Activated naive CD4-positive, alpha-beta T cell treated with anti-CD3 and anti-CD28 coated beads, Interleukin-2, amount 10 ng/mL, durations not matched to agents 7 days and 5 days (primary cell): Measurements from ENCODE around the gene PRPS1.

Experiments used
- CTCF ChIA-PET: fragments of 350-600 bp; sonication (Branson Sonifier 250); formaldehyde crosslinking; loops from one replicate; lab custom pipeline; 2021; ENCODE audit warnings: antibody characterized with exemption; lab: Charles Lee
- DNase-seq: peaks from one replicate; pipeline ENCODE4 v3.0.0-alpha.2; 2020
- H3K27ac Mint-ChIP-seq: one replicate; pipeline ENCODE4 v1.8.0; 2021; ENCODE audit warnings: mild to moderate bottlenecking, moderate library complexity, mixed read lengths
- H3K27me3 Mint-ChIP-seq: one replicate; pipeline ENCODE4 v1.8.0; 2021; ENCODE audit warnings: mild to moderate bottlenecking, mixed read lengths
- H3K36me3 Mint-ChIP-seq: one replicate; pipeline ENCODE4 v1.8.0; 2021; ENCODE audit warnings: mixed read lengths
- H3K4me1 Mint-ChIP-seq: one replicate; pipeline ENCODE4 v1.8.0; 2021; ENCODE audit warnings: mixed read lengths
- H3K4me3 Mint-ChIP-seq: one replicate; pipeline ENCODE4 v1.8.0; 2021; ENCODE audit warnings: mild to moderate bottlenecking, moderate library complexity, mixed read lengths
- H3K9me3 Mint-ChIP-seq: one replicate; pipeline ENCODE4 v1.8.0; 2021; ENCODE audit warnings: mixed read lengths

Gene PRPS1

DNA sequence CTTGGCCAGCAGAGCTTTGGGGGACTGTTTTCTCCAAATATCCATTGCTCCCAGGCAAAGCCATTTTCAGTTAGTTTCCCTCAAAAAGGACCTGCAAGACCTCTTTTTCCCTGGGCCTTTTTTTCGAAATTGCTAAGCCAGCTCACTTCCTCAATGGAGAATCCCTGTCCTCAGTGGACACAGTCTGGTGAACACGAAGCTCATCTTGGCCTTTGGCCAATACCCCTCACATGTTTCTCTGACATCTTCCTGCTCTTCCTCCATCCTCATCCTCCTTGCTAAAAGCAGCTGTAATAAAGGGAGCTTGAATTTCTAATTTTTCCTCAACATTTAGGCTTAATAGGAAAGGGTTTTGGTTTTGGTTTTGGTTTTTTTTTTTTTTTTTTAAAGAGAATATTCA is 17.6 kb upstream of the PRPS1 start:
- Mint-ChIP-seq H3K27me3 (peaks cover 2% of the 10 kb centered on the region), H3K36me3 (no peaks in the 10 kb centered on the region), H3K4me3 (no peak overlapping the region), H3K4me1 (no peaks in the 10 kb centered on the region), H3K27ac (no peak overlapping the region), H3K9me3 (no peaks in the 10 kb centered on the region)
- no peak for DNase-seq
- CTCF ChIA-PET: no interaction called here

DNA sequence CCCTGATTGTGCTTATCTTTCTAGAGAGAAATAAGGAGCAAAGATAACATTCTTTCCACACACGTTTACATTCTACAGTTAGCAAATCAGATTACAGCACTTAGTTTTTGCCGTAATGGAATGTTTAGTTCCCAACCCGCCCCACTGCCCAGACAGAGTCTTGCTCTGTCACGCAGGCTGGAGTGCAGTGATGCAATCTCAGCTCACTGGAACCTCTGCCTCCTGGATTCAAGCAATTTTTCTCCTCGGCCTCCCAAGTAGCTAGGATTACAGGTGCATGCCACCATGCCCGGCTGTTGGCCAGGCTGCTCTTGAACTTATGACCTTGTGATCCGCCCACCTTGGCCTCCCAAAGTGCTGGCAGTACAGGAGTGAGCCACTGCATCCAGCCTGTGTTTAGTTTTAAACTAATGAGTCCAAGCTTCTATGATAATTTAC is 8.4 kb upstream of the PRPS1 start:
- no peak overlapping the region for H3K27ac Mint-ChIP-seq
- no peak for DNase-seq
- H3K27me3 Mint-ChIP-seq: peaks cover 4% of the 10 kb centered on the region
- CTCF ChIA-PET: no interaction called here
- H3K36me3 Mint-ChIP-seq: no peaks in the 10 kb centered on the region
- H3K4me1 Mint-ChIP-seq: no peaks in the 10 kb centered on the region
- H3K9me3 Mint-ChIP-seq: no peaks in the 10 kb centered on the region
- H3K4me3 Mint-ChIP-seq: no peak overlapping the region

DNA sequence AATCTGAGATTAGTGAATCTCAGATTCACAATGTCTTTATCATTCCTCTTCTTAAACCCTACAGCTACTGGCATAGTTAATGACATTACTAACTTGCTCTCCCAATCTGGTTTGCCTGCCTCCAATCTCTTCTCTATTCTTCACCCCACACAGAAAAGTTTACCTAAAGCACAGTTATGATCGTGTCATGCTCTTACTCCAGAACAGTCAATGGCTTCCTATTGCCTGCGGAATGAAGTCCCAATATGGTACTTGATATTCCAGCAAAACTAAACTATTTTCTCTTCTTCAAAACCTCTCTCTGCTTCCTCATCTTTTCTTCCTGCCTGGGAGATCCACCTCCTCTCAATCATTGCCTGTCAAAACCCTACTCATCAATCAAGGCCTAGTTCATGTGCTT is 3.4 kb upstream of the PRPS1 start:
- H3K9me3 Mint-ChIP-seq: no peaks in the 10 kb centered on the region
- no peak for DNase-seq
- CTCF ChIA-PET: no interaction called here
- H3K36me3 Mint-ChIP-seq: no peaks in the 10 kb centered on the region
- no peaks in the 10 kb centered on the region for H3K27me3 Mint-ChIP-seq
- H3K4me1 Mint-ChIP-seq: peaks cover 16% of the 10 kb centered on the region
- no peak overlapping the region for H3K4me3 Mint-ChIP-seq
- no peak overlapping the region for H3K27ac Mint-ChIP-seq

DNA sequence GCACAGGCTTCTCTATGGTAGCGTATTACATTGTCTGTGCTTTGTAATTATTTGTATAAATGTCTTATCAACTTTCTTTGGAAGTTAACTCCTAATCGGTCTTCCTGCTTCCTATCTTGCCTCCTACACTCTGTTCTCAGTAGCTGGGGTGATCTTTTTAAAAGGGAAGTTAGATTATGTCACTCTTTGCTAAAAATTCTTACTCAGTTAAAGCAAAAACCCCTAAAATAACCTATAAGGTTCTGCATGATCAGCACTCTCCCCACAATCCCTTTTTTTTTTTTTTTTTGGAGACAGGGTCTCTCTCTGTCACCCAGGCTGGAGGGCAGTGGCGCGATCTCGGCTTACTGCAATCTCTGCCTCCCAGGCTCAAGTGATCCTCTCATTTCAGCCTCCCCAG is 2.6 kb upstream of the PRPS1 start:
- CTCF ChIA-PET: no interaction called here
- H3K27ac Mint-ChIP-seq: no peak overlapping the region
- no peaks in the 10 kb centered on the region for H3K9me3 Mint-ChIP-seq
- DNase-seq: no peak
- H3K4me1 Mint-ChIP-seq: peaks cover 25% of the 10 kb centered on the region
- H3K4me3 Mint-ChIP-seq: no peak overlapping the region
- no peaks in the 10 kb centered on the region for H3K36me3 Mint-ChIP-seq
- H3K27me3 Mint-ChIP-seq: no peaks in the 10 kb centered on the region

DNA sequence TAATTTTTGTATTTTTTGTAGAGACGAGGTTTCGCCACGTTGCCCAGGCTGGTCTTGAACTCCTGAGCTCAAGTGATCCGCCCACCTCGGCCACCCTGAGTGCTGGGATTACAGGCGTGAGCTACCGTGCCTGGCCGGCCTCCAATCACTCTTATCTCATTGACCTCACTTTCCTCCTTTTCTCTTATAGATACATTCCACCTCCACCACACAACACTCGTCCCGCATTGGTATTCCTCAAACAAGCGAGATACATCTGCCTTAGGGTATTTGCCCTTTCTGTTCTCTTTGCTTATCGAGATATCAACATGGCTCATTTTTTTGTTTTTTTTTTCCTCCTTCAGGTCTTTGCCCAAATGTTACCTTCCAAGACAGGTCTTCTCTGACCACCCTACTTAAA is 1.8 kb upstream of the PRPS1 start:
- H3K4me1 Mint-ChIP-seq: peaks cover 26% of the 10 kb centered on the region
- CTCF ChIA-PET: no interaction called here

DNA sequence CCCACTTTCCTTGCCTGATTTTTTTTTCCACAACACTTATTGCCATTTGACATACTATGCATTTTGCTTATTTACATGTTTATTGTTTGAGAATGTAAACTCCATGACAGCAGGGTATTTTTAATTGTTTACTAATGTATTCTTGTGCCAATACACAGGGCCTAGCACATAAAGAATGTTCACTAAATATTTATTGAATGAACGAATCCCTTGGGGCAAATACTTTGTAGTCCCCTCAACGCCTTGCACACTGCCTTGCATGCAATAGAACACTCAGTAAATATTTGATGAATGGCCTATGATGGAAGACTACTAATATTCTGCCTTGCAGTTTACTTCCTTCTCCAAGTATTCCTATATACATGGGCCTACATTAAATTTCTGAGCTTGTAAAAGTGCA is 1.4 kb upstream of the PRPS1 start:
- CTCF ChIA-PET: no interaction called here
- H3K4me1 Mint-ChIP-seq: peaks cover 26% of the 10 kb centered on the region
- no peak overlapping the region for H3K27ac Mint-ChIP-seq
- no peaks in the 10 kb centered on the region for H3K27me3 Mint-ChIP-seq
- H3K4me3 Mint-ChIP-seq: no peak overlapping the region
- H3K36me3 Mint-ChIP-seq: no peaks in the 10 kb centered on the region
- DNase-seq: no peak
- H3K9me3 Mint-ChIP-seq: no peaks in the 10 kb centered on the region

More for the DNA sequence above, 1.8 kb upstream of the PRPS1 start:
- H3K36me3 Mint-ChIP-seq: no peaks in the 10 kb centered on the region
- H3K27ac Mint-ChIP-seq: no peak overlapping the region
- no peak for DNase-seq
- no peaks in the 10 kb centered on the region for H3K9me3 Mint-ChIP-seq
- H3K4me3 Mint-ChIP-seq: no peak overlapping the region
- H3K27me3 Mint-ChIP-seq: no peaks in the 10 kb centered on the region

DNA sequence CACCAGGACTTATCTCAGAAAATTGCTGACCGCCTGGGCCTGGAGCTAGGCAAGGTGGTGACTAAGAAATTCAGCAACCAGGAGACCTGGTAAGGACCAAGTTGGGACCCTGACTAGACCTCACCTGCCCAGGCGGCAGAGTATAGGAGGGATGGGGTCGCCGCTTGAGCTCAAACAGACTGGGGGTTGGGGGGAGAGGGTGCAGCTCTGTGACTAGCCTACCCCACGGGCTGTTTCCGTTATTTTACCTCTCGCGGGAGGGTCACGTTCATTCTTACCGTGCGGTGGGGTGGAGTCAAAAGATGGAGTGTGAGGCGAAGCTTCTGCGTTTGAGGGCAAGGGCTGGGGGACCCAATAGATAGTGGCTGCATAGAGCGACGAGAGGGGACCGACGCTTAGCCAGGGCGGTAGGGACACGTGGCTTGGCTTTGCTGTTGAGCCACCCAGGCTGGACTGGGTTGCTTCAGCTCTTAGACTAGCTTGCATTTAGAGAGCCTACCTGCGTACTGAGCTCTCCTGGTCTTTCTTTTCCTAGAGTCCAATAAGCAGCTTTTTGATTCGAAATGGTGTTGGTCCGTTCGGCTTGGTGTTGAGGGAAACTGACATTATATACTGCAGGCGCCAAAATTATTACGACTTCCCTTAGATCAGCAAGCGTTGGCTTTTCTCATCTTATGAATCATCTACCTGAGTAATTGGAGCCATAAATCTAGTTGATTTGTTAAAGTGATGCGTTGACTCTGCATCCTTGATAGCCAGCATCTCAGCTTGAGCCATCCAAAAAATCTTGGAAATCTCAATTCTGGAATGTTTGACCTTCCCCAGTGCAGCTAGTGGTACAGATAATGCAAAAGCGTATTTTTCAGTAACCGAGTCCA is 591 bp downstream of the PRPS1 start:
- Mint-ChIP-seq H3K4me3 (peak overlapping the region; percentile 94), H3K27me3 (no peaks in the 10 kb centered on the region), H3K4me1 (peaks cover 31% of the 10 kb centered on the region), H3K36me3 (no peaks in the 10 kb centered on the region), H3K9me3 (no peaks in the 10 kb centered on the region), H3K27ac (peak overlapping the region; percentile 93)
- CTCF ChIA-PET: interaction anchor here (0.9 to 2.4 kb wide), 6 partner anchors 29 to 148 kb away, joined by 3 to 11 read pairs (median 4); partner anchors contain the start of gene NCBP2L
- DNase-seq: peak; percentile 73

DNA sequence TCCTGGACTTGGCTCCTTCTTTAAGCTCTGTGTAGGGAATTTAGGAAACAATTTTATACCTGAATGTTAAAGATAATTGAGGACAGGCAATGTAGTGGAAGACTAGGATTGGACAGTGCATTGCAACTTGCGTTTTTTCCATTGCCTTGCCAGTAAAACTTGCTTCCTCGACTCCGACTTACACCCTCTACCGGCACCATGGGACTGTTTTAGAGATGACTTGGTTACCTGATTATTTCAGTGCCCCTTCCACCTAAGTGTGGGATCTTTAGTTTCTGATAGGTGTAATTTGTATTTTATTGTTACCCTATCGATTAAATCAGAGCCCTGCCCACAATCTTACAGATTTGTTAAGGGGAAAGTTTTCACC is 1.2 kb downstream of the PRPS1 start:
- peak overlapping the region; percentile 93 for H3K27ac Mint-ChIP-seq
- DNase-seq: peak; percentile 25
- H3K9me3 Mint-ChIP-seq: no peaks in the 10 kb centered on the region
- H3K4me1 Mint-ChIP-seq: peaks cover 31% of the 10 kb centered on the region
- no peaks in the 10 kb centered on the region for H3K27me3 Mint-ChIP-seq
- no peaks in the 10 kb centered on the region for H3K36me3 Mint-ChIP-seq
- CTCF ChIA-PET: interaction anchor here (1.5 to 2.4 kb wide), 2 partner anchors 91 to 147 kb away, joined by 7 to 11 read pairs; partner anchors contain the start of gene NCBP2L
- H3K4me3 Mint-ChIP-seq: peak overlapping the region; percentile 94

DNA sequence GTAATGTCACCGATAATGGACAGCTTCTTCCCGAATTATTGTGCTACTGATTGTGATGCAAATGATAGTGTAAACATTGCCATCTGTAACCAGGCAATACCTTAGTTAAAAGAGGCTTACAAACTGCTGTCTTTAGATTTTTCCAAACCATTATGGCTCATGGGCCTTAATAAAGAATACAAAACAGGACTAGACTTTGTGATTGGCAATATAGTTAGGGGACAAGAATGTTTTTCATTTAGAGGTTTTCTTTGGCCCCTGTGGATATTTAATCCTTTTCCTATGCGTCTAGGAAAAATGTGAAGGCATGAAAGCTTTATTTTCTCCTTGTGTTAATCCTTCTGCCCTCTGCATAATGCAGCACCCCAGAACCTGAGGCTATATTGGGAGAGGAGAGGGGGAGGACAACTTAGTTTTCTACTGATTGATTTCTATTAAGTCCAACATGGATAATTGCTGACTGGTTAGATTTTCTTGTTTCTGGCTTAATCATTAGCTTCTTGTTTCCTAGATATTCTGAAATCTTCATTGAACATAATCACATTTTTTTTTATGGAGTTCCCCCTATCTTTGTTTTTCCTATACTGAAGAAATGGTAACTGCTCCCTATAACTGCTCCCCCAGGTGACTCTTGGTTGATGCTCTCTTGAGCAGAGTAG is 1.9 kb downstream of the PRPS1 start:
- peak overlapping the region; percentile 94 for H3K4me3 Mint-ChIP-seq
- CTCF ChIA-PET: interaction anchor here (1.5 to 2.4 kb wide), 2 partner anchors 92 to 147 kb away, joined by 7 to 11 read pairs; partner anchors contain the start of gene NCBP2L
- no peaks in the 10 kb centered on the region for H3K36me3 Mint-ChIP-seq
- H3K4me1 Mint-ChIP-seq: peaks cover 31% of the 10 kb centered on the region
- H3K27ac Mint-ChIP-seq: no peak overlapping the region
- DNase-seq: no peak
- no peaks in the 10 kb centered on the region for H3K27me3 Mint-ChIP-seq
- H3K9me3 Mint-ChIP-seq: no peaks in the 10 kb centered on the region

DNA sequence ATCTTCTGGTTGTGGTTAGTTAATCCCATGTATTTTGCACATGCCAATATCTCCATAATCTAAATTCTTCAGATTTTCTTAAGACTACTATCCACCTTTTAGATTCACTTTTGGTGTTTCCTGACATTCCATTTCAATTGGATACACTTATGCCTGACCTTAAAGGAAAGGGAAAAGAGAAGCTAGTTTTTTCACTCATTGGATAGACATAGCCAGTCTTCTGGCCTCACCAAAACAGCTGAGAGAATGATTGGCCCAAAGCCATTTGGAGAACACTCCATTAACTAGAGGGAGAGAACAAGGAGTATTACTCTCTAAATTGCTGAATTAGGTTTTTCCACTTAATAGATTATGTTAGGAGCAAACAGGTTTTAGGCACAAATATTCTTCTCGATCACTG is 4.0 kb downstream of the PRPS1 start:
- no peaks in the 10 kb centered on the region for H3K9me3 Mint-ChIP-seq
- no peaks in the 10 kb centered on the region for H3K36me3 Mint-ChIP-seq
- no peaks in the 10 kb centered on the region for H3K27me3 Mint-ChIP-seq
- CTCF ChIA-PET: no interaction called here
- no peak for DNase-seq
- no peak overlapping the region for H3K4me3 Mint-ChIP-seq
- no peak overlapping the region for H3K27ac Mint-ChIP-seq
- H3K4me1 Mint-ChIP-seq: peaks cover 33% of the 10 kb centered on the region

DNA sequence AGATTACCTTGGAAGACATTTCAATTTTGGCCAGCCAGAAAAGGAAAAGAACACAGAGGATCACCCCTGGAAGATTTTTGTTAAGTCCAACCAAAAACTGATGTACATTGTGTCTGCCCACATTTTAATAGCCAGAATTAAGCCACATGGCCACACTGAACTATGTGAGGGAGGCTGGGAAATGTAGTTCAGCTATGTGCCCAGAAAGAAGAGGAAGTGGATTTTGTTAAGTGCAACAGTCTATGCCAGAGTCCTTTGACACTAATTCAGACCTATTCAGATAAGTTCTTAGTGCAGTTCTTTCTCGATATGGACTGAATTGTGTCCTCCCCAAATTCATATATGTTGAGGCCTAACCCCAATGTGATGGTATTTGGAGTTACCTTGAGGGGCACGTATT is 18.4 kb downstream of the PRPS1 start:
- Mint-ChIP-seq H3K9me3 (no peaks in the 10 kb centered on the region), H3K27ac (no peak overlapping the region), H3K36me3 (peaks cover 28% of the 10 kb centered on the region), H3K4me1 (no peaks in the 10 kb centered on the region), H3K27me3 (no peaks in the 10 kb centered on the region), H3K4me3 (no peak overlapping the region)
- CTCF ChIA-PET: interaction anchor here (0.8 to 1.1 kb wide), 2 partner anchors 11 to 130 kb away, joined by 3 to 4 read pairs; partner anchors contain the start of gene NCBP2L
- no peak for DNase-seq

DNA sequence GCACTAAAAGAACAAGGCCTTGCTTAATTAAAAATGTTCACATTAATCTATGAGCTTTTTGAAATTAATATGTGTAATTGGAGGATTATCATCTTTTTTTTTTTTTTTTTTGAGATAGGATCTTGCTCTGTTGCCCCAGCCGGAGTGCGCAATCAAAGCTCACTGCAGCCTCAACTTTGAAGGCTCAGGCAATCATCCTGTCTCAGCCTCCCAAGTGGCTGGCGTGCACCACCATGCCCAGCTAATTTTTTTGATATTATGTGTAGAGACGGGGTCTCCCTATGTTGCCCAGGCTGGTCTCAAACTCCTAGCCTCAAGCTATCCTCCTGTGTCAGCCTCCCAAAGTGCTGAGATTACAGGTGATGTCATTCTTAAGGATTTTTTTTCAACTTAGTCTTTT is 20.0 kb downstream of the PRPS1 start:
- Mint-ChIP-seq H3K27me3 (no peaks in the 10 kb centered on the region), H3K4me1 (no peaks in the 10 kb centered on the region), H3K27ac (no peak overlapping the region), H3K36me3 (peaks cover 22% of the 10 kb centered on the region), H3K9me3 (no peaks in the 10 kb centered on the region), H3K4me3 (no peak overlapping the region)
- CTCF ChIA-PET: interaction anchor here (1.0 kb wide), 1 partner anchor 8 kb away, joined by 3 read pairs; no protein-coding TSS in a partner anchor
- DNase-seq: no peak

DNA sequence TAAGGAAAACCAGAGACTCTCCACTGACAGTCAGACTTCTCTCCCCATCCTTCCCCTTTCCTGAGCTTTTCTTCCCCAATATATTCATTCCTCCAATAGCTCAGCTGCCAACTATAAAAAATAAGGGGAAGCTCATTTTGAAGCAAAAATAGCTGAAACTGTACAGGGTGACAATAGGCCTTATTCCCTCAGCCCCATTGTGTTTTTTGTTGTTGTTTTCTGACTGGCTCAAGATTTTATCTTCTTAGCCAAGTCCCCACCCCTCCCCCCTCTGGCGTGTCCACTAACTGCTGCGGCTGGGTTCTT is 26.2 kb downstream of the PRPS1 start:
- H3K27me3 Mint-ChIP-seq: no peaks in the 10 kb centered on the region
- H3K27ac Mint-ChIP-seq: no peak overlapping the region
- H3K4me1 Mint-ChIP-seq: peaks cover 11% of the 10 kb centered on the region
- H3K36me3 Mint-ChIP-seq: peaks cover 7% of the 10 kb centered on the region
- H3K9me3 Mint-ChIP-seq: no peaks in the 10 kb centered on the region
- DNase-seq: no peak
- CTCF ChIA-PET: interaction anchor here (0.9 to 10.3 kb wide), 8 partner anchors 9 to 123 kb away, joined by 3 to 134 read pairs (median 3); partner anchors contain the start of genes NCBP2L and TSC22D3
- H3K4me3 Mint-ChIP-seq: no peak overlapping the region

DNA sequence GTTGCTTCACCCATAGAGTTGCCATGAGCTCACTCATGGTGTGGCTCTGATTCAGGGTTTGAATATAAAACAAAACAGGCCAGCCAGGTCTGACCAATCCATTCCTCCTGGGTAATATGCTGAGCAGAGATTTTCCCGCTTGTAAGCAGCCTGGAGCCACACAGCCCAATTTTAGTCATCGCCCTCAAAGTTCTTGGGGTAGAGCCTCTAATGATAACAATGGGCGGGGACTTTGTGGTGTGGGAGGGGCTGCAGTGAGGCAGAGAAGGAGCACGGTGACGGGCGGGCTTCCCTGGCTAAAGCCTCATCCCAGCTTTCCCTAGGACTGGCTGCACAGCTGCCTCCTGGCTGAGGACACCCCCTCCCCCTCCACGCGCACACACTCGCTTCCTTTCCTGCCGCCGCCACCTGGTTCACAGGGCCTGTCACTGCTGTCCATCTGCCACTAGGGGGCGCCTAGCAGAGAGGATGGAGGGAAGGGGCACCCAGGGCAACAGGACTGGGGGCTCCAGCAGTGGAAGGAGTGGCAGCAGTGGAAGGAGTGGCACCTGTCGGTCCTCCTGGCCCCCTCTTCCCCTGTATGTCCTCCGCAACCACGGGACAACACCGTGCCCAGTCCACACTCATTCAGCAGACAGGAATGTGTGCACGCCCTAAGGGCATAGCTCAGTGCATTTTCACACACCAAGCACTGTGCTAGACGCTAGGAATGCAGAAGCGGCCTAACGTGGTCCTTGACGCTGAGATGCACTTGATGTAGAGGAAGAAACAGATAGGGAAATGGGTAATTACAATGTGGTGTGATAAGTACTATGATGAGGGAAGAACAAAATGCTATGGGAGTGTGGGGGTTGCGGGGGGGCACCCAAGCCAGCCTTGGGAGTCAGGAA is 26.8 kb downstream of the PRPS1 start:
- CTCF ChIA-PET: interaction anchor here (0.9 to 10.3 kb wide), 9 partner anchors 8 to 416 kb away, joined by 3 to 134 read pairs (median 3); partner anchors contain the start of genes NCBP2L and TSC22D3
- peak overlapping the region; percentile 2 for H3K4me3 Mint-ChIP-seq
- DNase-seq: peak; percentile 74
- H3K4me1 Mint-ChIP-seq: peaks cover 11% of the 10 kb centered on the region
- H3K36me3 Mint-ChIP-seq: peaks cover 4% of the 10 kb centered on the region
- H3K27ac Mint-ChIP-seq: no peak overlapping the region
- no peaks in the 10 kb centered on the region for H3K9me3 Mint-ChIP-seq
- no peaks in the 10 kb centered on the region for H3K27me3 Mint-ChIP-seq
